GM18873 (cell line): ENCODE measurements around the gene RBM38.

ENCODE experiments used
- ATAC-seq: cut with Tn5 transposase; IDR thresholded peaks from one replicate; pipeline ENCODE4 v1.9.1; 2021; ENCODE audit warnings: mild to moderate bottlenecking, moderate library complexity, moderate number of reproducible peaks; ENCODE audit not compliant: unreplicated experiment, low FRiP score

The RBM38 gene

DNA sequence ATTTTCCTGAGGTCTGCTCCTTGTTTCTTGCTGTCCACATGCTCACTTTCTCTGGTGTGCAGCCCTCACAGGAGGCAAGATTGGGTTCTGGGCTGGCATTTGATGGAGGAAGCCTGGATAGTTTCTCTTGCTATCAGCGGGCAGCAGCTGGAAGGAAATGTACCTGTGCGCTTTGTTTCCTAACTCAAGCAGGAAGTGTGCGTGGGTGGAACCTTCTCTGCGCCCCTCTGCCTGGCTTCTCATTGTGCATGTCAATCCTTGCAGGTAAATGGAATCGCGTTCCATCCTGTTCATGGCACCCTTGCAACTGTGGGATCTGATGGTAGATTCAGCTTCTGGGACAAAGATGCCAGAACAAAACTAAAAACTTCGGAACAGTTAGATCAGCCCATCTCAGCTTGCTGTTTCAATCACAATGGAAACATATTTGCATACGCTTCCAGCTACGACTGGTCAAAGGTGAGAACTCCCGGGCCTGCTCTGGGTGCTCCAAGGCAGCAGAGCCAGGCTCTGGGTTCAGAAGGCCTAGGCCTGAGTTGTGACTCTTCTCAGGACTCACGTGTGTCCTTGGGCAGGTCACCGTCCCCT lies 16.8 kb upstream of the RBM38 start:
- ATAC-seq, result no peak

DNA sequence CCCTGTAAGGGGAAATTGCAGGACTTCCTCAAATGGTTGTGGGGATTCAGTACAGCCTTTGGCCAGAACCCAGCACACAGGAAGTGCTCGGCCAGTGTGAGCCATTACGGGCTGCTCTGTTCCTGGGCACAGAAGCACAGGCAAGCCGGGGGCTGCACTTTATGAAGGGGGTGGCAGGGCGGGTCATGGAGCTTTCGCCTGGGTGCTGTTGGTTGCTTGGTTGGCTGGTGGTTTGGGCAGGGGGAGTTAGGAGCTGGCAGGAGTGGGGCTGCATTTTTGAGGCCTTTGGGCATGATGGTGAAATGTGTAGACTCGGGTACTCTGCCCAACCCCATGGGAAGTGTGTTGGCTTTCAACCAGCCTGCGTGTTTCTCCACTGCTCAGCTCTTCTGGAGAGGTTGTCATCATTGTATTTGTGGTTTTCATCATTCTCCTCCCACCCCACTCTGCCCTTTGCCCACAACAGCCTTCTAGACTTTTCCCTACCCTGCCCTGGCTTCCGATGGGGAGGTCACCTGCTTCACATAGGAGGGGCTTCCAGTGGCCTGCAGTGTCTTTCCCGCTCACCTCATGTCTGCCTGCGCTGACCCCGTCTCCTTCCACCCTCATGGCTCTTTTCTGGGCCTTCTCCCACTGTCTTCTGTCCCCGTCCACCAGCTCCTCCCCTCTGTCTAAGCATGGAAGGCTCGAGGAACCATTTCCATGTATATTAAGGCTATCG lies 16.1 kb upstream of the RBM38 start:
- no peak for ATAC-seq

DNA sequence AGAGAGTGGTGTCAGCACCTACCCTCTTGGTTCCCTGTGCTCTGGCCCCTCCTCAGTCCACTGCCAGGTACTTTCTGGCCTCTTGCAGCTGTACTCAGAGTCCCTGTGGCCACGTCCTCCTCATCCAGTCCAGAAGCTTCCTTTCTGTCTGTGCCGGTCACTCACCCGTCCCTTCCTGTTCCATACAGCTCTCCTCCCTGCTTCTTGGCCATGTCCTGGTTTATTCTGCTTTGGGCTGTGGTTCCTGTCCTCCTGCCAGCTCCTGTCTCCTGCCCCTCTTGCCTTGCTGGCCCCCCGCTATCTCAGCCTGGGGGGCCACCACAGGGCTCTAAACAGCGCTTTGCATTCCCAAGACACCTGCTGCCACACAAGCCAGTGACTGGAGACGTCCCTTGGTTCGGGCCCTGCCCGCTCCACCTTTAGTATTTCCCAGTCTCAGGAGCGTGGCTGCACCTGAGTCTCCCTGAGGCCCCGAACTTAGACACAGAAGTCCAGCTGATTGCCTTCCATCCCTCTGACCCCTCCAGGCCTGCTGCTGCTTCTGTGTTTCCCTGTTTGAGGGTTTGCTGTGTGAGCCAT lies 15.5 kb upstream of the RBM38 start:
- no peak for ATAC-seq

DNA sequence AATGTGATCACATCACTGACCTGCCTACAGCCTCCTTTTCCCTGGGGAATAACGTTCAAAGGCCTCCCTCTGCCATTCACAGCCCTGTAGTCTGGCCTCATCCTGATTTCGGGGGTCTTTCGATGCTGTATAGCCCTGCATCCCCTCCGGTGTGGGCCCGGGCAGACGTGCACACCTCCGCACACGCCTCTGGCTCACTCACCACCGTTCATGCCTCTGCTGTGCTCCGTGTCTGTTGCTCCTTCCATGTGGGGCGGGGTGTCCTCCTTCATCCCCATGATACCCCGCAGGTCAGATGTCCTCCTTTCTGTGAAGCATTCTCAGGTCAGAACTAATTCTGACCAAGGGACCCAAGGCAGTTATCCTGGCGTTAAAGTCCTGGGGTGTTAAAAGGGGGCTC lies 13.8 kb upstream of the RBM38 start:
- ATAC-seq, result no peak

DNA sequence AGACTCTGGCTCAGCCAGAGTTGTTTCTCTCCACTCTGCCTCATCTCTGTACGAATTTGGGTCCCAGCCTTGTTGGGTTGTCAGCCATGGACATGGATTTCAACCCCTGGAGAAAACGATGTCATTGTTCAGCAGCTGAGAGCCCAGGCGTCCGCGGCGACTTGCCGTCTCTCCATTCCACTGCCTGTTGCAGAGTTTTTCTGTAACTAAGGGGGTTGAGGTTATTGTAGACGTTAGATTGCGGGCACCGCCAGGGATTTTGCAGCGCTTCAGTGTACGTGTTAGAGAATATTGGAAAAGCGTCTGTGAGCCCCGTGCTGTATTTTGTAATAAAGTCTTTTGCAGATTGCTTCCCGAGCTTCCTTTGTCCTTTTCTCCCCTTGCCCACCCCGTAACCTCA lies 13.1 kb upstream of the RBM38 start:
- no peak for ATAC-seq

DNA sequence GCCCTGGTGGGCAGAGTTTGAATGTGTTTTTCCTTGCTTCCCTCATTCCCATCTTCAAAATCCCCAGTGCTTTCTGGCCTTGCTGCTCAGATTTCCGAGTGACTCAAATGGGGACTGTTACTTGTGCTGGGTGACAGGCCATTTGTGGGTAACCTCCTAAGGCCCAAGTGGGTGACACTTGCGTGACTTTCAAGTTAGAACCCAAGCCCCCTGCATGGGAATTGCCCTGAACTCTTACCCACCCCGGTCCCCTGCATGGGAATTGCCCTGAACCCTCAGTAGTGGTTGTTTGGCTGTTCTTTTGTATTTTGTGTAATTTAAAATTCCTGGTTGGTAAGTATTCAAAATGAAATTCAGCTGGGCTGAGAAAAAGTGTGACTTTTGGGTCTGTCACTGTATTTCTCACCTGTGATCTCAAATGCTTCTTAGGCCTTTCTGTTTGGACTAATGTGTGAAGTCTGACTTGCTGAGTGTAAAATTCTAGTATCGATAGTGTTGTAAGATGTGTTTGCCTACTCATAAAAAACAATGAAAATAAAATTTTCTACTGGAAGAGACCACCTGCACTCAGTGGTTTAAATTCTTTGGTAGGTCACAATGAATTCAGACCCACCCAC lies 12.4 kb upstream of the RBM38 start:
- ATAC-seq, result no peak

DNA sequence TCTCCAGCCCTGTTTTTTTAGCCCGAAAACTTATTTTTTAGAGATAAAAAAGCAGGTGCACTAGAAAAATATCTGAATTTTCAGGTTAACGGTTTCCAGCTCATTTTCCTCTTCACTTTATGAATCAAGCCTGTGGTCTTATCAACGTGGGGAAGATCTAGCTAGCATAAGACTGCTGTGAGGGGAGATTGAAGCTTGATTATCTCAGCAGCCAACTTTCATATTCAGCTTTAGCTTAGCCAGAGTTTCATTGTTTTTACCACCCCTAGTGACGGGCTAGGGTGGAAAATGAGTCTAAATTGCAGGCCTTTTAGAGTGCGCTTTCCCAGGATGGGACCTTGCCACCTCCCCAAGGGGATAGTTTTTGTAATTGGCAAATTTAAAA lies 11.9 kb upstream of the RBM38 start:
- no peak for ATAC-seq

DNA sequence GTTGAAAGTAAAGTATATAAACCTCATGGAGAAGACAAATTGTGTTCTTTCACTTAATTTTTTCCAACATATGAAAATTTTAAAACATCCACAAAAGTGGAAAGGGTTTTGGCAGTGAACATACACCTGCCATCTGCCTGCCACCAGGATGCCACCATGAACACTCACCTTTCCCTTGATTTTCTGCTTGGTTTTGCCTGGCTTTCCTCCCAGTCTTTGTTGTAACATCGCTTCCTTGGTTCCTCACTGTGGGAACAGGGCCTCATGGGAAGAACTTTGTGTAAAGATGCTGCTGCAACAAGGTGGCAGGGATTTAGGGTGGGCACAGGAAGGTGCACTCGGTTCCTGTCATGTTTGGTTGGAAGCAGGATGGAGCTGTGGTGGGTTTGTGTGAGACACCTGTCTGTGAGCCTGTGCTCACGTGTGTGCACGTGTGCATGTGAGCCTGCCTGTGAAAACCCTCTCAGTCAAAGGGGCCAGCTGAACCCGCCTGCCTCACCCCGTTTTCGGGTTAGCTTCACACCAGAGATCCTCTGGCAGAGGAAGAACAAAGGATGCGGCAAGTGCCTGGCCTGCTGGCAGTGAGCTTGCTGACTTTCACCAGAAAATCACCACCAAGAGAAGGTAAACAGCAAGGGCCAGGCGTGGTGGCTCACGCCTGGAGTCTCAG lies 11.0 kb upstream of the RBM38 start:
- no peak for ATAC-seq

DNA sequence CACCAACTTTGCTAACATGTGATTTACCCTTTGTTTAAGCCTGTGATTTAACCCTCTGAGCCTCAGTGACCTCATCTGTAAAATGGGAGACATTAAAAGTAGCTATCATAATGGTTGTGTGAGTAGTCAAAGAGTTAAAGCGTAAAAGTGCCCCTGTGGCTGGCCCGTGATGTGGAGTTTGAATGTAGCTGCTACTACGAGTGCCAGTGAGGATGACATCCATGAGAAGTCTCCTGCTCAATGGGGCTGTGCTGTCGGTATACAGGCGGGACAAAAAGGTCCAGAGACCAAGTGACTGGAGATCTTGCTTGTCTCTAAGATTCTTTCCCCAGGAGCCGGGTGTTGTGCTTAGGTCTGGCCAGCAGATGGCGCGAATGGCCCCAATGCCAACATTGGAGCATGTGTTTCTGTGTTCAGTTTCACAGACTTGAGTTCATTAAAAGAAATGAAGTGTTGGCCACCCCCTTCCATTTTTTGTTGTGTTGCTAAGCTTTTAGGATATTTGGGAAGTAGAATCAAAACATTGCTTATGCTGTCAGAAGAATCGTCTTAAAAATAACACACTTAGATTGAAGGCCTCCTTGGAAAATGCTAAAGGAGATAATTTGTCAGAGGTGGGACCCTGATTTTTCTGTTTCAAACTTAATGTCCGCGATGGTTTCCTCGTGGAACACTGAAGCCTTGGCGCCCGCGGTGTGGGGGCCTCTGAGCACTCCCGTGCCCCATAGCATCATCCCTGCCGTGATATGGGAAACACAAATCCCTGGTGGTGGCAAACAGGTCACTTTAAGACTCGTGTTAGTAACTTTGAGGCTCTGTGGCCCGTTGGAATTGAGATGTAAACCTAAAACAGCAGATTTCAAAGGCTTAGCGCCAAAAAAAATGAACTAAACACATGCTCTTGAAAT lies 9.3 kb upstream of the RBM38 start:
- ATAC-seq, result no peak

DNA sequence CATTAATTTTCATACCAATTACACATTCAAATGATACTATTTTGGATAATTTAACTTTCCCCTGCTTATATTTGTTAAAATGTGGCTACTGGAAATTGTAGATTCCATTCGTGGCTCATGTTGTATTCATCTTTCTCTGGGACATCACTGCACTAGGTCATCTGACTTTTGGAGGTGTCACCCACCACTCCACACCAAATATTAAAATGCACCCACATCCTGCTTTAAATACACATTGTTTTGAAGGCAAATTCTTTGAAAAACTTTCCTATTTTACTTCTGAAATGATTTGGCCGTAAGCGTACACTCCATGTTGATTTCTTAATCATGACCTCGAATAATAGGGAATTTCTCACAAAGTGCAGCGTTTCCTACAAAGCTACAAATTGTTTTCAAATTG lies 8.7 kb upstream of the RBM38 start:
- no peak for ATAC-seq

DNA sequence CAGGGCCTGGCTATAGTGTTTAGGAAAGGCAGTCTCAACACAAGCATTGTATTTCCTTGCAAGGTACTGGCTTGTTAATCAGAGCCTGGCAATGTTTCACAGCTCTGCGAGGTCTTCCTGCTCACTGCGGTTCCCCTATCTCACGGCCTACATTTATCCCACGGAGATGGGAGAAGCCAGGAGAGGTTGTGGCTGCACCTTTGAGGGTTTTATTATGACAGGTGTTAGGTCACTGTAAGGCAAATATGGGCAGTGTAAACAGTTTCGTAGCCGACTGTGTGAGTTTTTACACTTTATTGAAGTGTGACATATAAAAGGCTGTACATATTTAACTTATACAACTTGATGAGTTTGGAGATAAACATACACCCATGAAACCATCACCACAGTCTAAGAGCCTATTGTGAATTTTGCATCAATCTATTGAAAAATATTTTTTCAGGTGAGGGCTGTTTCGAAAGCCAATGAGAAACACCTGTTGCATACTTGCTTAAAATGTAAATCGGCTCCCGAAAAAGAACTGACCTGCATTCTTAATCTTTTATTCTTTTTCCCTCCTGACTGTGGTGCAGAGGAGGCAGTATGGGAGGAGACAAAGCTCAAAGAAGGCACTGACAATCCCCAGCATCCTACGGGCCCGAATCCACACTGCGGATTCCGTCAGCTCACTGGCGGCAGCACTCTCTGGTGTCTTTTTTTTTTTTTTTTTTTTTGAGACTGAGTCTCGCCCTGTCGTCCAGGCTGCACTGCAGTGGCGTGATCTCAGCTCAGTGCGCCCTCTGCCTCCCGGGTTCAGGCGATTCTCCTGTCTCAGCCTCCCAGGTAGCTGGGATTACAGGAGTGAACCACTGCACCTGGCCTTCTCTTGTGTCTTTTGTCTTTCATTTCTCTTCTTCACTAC lies 7.5 kb upstream of the RBM38 start:
- ATAC-seq, result no peak

DNA sequence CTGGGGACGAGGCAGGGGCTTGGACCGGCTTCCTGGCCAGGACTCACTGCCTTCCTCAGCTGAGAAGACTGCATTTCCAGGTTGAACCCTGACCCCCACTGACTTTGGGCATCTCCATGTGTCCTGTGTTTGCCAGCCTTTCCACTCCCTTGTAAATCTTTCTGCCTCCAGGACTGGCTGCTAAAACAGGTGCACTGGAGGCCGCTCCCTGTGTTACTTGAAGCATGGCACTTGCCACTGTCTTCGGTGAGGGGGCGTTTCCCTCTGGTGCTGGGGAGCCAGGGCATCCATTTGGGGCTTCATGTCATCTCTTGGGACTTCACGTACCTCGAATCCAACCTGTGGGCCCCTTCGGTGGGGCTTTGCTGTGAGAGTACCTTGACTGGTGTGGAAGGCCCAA lies 6.7 kb upstream of the RBM38 start:
- ATAC-seq, result no peak

DNA sequence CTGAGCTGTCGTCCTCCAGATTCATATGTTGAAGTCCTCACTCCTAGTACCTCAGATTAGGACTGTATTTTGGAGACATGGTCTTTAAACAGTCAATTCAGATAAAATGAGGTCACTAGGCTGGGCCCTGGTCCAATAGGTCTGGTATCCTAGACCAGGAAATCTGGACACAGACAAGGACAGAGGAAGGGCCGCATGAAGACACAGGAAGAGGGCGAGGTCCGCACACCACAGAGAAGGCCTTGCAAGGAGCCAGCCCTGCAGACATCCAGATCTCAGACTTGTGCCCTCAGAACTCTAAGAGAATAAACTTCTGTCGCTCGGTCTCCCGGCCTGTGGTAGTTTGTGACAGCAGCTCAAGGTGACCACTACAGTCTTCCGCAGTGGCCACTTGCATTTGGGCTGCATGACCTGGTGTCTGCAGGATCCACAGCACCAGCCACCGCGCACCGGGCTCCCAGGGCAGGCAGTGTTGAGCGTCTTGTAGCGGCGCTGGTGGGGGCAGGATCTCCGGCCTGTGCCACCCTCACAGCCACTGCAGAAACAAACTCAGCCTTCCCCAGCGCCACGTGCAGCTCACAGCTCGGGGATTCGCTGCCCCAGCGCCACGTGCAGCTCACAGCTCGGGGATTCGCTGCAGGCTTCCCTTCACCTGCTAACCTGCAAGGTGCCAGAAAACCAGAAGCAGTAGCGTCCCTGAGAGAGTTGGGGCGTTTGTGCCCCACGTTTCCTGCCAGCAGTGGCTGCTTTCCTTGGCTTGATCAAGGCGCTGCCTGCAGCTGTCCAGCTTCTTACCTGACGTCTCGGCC lies 6.0 kb upstream of the RBM38 start:
- no peak for ATAC-seq

DNA sequence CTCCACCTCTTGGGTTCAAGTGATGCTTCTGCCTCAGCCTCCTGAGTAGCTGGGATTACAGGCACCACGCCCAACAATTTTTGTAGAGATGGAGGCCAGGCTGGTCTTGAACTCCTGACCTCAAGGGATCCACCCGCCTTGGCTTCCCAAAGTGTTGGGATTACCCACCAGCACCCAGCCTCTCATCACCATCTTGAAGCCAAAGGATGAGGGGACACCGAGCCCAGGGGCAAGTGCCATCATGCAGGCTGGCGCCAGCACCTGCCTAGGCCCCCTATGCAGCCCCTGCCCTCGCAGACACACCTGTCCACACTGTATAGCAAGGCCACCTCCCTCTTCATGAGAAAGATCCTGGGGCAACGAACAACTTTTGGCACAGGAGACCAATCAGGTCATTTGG lies 5.3 kb upstream of the RBM38 start:
- no peak for ATAC-seq

DNA sequence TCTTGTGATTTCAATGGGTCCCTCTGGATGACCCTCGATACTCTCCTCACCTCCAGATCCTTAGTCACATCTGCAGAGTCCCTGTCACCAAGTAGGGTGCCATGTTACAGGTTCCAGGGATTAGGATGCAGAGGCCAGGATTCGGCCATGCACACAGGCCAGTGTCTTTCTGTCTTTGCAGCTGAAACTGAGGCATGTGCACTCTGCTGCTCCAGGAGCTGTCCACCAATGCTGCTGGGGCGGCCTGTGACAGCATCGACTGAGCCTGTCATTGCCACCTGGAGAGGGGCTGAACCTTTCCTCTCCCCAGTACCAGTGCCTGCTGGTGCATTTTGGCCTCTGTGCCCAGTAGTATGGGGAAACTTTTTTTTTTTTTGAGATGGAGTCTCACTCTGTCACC lies 4.4 kb upstream of the RBM38 start:
- ATAC-seq, result no peak

DNA sequence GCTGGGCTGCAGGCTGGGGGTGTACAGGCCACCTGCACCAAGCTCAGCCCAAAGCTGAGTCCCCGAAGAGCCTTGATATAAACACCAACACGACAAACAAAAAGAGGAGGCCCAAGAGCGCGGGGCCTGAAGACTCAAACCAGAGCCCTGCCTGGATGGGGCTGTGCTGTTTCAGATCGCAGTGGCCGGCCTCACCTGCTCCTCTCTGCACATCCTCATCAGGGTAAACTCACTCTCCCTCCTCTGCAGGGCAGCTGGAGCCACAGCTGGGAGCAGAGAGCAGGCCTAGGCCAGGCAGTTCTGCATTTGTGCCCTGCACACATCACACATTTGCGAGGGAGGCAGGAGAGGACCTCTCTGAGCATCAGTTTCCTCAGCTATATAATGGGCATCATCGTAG lies 3.7 kb upstream of the RBM38 start:
- no peak for ATAC-seq

DNA sequence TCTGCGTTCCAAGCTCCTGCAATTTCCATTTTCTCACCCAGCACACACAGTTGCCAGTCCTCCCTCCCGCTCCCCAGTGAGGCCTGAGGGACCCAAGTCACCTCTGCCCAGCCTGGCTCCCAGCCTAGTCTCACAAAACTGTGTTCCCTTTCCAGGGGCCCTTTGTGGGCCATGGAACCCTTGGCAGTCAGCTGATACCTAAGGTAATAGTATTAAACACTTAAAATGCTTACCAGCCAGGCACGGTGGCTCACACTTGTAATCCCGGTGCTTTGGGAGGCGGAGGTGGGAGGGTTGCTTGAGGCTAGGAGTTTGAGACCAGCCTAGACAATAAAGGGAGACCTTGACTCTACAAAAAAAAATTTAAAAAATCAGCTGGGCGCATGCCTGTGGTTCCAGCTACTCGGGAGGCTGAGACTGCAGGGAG lies 3.2 kb upstream of the RBM38 start:
- no peak for ATAC-seq

DNA sequence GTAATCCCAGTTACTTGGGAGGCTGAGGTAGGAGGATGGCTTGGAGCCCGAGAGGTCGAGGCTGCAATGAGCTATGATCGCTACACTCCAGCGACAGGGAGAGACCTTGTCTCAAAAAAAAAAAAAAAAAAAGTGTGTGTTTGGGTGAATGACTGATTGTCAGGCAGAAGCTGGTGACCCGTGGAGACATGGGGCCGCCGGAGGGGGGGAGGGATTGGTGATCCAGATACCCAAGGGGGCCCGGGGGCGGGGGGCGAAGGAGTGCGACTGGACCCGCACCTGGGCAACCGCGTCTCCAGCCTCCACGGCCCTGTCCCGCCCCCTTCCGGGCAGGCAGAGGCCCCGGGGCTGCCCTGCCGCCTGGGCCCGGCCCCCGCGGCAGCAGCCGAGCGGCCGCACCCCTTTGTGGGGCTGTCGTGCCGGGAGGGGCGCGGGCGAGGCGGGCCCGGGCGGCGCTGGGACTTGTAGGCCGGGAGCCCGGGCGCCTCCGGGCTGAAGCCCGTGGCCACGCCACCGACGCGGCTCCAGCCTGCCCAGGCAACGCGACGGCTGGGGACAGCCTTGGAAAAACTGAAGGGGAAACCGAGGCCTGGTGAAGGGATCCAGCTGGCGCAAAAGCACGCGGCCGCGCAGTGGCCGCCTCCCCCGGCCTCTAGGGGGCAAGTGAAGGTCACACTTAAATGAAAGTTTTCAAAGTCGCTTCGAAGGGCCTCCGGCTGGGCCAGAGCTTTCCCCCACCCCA lies 2.1 kb upstream of the RBM38 start:
- no peak for ATAC-seq
